ENCODE results near the gene DCTN1.

The DCTN1 gene

GRCh38 chr2:74328074-74328473 lies 52.0 kb downstream of the DCTN1 start:
- no peaks in the 10 kb centered on the region for H3K27me3 Mint-ChIP-seq
- H3K4me1 Mint-ChIP-seq: no peaks in the 10 kb centered on the region
- H3K4me3 Mint-ChIP-seq: no peak overlapping the region
- peaks cover 13% of the 10 kb centered on the region for H3K36me3 Mint-ChIP-seq
- H3K27ac Mint-ChIP-seq: no peak overlapping the region
- no peak for ATAC-seq
- no peaks in the 10 kb centered on the region for H3K9me3 Mint-ChIP-seq

DNA sequence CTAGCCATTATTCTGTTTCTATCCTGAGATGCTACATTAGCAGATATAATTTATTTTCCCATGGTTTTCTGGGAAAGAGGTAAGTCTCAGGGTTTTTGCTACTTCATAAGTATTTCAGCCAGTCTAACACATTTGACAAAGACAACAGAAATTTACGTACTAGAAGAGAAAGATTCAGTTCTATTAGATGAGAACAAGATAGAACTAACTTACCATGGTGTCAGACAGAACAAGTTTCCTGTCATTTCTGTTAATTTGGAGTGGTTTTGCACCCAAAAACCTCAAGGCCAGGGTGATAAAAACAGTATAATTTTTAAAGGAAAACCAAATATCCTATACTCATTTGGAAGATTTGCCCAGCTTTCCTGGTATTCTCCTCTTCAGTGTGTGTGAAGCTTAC lies 52.5 kb downstream of the DCTN1 start:
- Mint-ChIP-seq H3K27ac (no peak overlapping the region), H3K27me3 (no peaks in the 10 kb centered on the region), H3K4me1 (no peaks in the 10 kb centered on the region), H3K36me3 (peaks cover 11% of the 10 kb centered on the region), H3K4me3 (no peak overlapping the region), H3K9me3 (no peaks in the 10 kb centered on the region)
- no peak for ATAC-seq

DNA sequence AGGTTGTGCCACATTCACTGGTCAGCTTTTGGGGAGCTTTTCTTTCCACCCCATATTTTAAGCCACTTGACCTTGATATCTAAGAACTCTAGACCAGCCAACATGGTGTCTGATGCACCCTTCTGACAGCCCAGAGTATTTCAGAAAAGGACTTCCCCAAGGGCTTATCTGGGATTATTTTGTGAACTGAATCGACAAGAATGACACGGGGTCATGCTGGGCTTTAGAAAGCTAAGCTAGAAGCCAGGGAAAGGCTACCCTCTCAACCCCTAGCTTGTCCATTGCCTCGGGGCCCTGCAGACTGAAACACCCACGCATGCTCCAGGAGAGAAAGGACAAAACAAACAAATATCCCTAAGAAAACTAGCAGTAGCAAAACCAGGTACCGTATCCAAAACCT lies 52.9 kb downstream of the DCTN1 start:
- Mint-ChIP-seq H3K4me3 (no peak overlapping the region), H3K4me1 (no peaks in the 10 kb centered on the region), H3K27me3 (no peaks in the 10 kb centered on the region), H3K36me3 (peaks cover 7% of the 10 kb centered on the region), H3K9me3 (no peaks in the 10 kb centered on the region), H3K27ac (no peak overlapping the region)
- ATAC-seq: no peak

- ATAC-seq: no peak
- Mint-ChIP-seq H3K4me1 (no peaks in the 10 kb centered on the region), H3K36me3 (peaks cover 6% of the 10 kb centered on the region), H3K27me3 (no peaks in the 10 kb centered on the region), H3K27ac (no peak overlapping the region), H3K4me3 (no peak overlapping the region), H3K9me3 (no peaks in the 10 kb centered on the region)
These were observed 54.3 kb downstream of the DCTN1 start for GRCh38 chr2:74325815-74326214.

DNA sequence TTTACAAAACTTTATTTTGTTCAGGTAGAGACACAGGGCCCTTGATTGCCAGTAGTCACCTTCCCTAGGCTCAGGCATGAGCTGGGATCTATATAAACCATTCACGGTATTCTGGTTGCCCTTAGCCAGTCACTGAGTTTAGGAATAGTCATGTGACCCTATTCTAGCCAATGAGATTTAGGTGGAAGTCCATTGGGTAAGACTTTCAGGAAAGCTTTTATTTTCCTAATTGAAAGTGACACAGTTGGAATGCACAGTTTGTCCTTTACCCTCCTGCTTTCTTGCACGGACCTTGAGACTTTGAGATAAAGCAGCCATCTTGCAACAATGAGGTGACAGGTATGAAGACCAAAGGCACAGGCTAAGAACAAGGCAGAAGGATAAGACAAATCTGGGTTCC lies 58.4 kb downstream of the DCTN1 start:
- Mint-ChIP-seq H3K27ac (no peak overlapping the region), H3K9me3 (no peaks in the 10 kb centered on the region), H3K4me3 (no peak overlapping the region), H3K4me1 (no peaks in the 10 kb centered on the region), H3K27me3 (no peaks in the 10 kb centered on the region), H3K36me3 (peaks cover 28% of the 10 kb centered on the region)
- no peak for ATAC-seq

- Mint-ChIP-seq H3K27ac (no peak overlapping the region), H3K4me3 (no peak overlapping the region), H3K36me3 (peaks cover 32% of the 10 kb centered on the region), H3K27me3 (no peaks in the 10 kb centered on the region), H3K4me1 (no peaks in the 10 kb centered on the region), H3K9me3 (no peaks in the 10 kb centered on the region)
- ATAC-seq: no peak
These were observed 62.4 kb downstream of the DCTN1 start for GRCh38 chr2:74317701-74318100.

DNA sequence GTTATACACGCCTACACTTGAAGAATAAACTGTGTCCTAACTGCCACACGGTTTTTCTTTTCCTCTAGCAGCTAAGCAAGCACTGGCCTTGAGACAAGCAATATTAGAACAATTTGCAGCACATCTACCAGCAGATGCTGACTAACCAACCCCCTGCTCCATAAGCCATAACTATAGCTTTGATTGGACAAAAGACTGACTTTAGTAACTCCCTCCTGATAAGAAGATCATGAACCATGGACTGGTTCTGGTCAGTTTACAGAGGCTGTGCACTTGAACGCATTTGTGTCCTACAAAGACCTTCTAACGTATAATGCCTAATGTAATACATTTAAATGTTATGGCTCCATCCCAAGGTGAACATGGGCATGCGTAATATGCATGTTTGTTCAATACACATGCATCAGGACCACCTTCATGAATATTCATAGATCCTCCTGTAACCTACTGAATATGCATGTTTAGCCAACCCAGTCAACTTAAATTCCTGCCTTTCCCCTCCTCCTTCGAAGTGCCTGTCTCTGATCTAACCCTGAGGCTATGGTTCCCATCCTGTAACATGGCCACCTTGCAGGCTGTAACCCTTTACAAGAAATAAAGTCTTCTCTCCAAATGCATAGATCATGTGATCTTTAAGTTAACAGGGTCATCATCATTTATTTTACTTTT lies 63.4 kb downstream of the DCTN1 start:
- ATAC-seq: no peak
- Mint-ChIP-seq H3K4me1 (no peaks in the 10 kb centered on the region), H3K27me3 (no peaks in the 10 kb centered on the region), H3K36me3 (peaks cover 36% of the 10 kb centered on the region), H3K27ac (no peak overlapping the region), H3K9me3 (peaks cover 2% of the 10 kb centered on the region), H3K4me3 (no peak overlapping the region)

GRCh38 chr2:74314107-74314506 lies 66.0 kb downstream of the DCTN1 start:
- Mint-ChIP-seq H3K4me3 (no peak overlapping the region), H3K36me3 (peaks cover 24% of the 10 kb centered on the region), H3K27me3 (no peaks in the 10 kb centered on the region), H3K9me3 (peaks cover 3% of the 10 kb centered on the region), H3K4me1 (no peaks in the 10 kb centered on the region), H3K27ac (no peak overlapping the region)
- ATAC-seq: no peak

DNA sequence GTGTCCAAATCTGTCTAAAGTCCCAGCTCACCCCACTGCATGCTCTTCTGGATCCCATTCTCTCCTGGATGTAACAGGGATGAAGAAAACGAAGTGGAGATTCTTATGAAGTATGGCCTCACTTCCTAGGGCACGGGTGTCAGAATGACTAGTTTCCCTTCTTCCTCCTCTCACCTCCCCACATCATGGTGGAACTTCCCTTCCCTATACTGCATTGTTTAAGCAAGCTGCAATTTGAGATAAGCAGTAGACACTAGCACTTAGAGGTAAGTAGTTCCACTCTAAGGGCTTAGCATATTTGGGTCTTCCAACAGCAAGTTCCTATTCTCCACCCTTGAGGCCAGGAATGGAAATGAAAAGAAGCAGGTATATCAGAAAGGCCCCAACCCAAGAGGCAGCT lies 66.6 kb downstream of the DCTN1 start:
- peaks cover 3% of the 10 kb centered on the region for H3K9me3 Mint-ChIP-seq
- no peak overlapping the region for H3K27ac Mint-ChIP-seq
- no peaks in the 10 kb centered on the region for H3K4me1 Mint-ChIP-seq
- ATAC-seq: no peak
- no peaks in the 10 kb centered on the region for H3K27me3 Mint-ChIP-seq
- H3K36me3 Mint-ChIP-seq: peaks cover 24% of the 10 kb centered on the region
- no peak overlapping the region for H3K4me3 Mint-ChIP-seq

GRCh38 chr2:74312913-74313312 lies 67.2 kb downstream of the DCTN1 start:
- no peaks in the 10 kb centered on the region for H3K27me3 Mint-ChIP-seq
- H3K4me3 Mint-ChIP-seq: no peak overlapping the region
- H3K4me1 Mint-ChIP-seq: no peaks in the 10 kb centered on the region
- H3K27ac Mint-ChIP-seq: no peak overlapping the region
- H3K9me3 Mint-ChIP-seq: peaks cover 3% of the 10 kb centered on the region
- peaks cover 25% of the 10 kb centered on the region for H3K36me3 Mint-ChIP-seq
- no peak for ATAC-seq
